WTC11 (cell line): ENCODE data around the gene GPI.

Experiments used
- ARID4B ChIP-seq: sonication (generic); formaldehyde crosslinking; IDR thresholded peaks from 2 replicates; pipeline ENCODE4 v1.8.0; 2023; ENCODE audit warnings: missing genetic modification reagents, mild to moderate bottlenecking, borderline replicate concordance
- CREM ChIP-seq: sonication (generic); formaldehyde crosslinking; IDR thresholded peaks from 2 replicates; pipeline ENCODE4 v1.8.1; 2022; ENCODE audit warnings: mild to moderate bottlenecking, missing genetic modification reagents, moderate library complexity
- CTCF ChIP-seq: fragments of 200-600 bp; IDR thresholded peaks from 2 replicates; pipeline ENCODE4 v1.8.0; 2022; ENCODE audit warnings: antibody characterized with exemption

GRCh38 chr19:34327851-34328250 lies 37.1 kb upstream of the GPI start:
- TF ChIP-seq CTCF (no peak), ARID4B (CRISPR knock-in tag) (no peak), CREM (CRISPR knock-in tag) (no peak)
